Retinal pigment epithelial cell (primary cell): ENCODE data around the gene SRSF2.
"Not testable (repeated sequence)": the region's sequence is repeated elsewhere in the genome, so short reads cannot be mapped to it uniquely, and the experiment has no call there.

Source experiments
- DNase-seq: peaks from one replicate; pipeline ENCODE4 v3.0.0-alpha.2; 2010; ENCODE audit warnings: low read depth
- H3K4me3 ChIP-seq: 2 replicates; pipeline ENCODE4 v1.5.1; 2011; ENCODE audit warnings: mild to moderate bottlenecking, low read length, control low read depth, moderate library complexity
- CTCF ChIP-seq: conservative IDR thresholded peaks from 2 replicates; pipeline ENCODE4 v1.5.1; 2011; ENCODE audit warnings: low read depth, low read length, control low read depth, inconsistent platforms

SRSF2 gene

GRCh38 chr17:76716146-76716838 is 20.8 kb downstream of the SRSF2 start:
- TF ChIP-seq CTCF, result no peak
- no peak overlapping the region for H3K4me3 ChIP-seq
- no peak for DNase-seq

GRCh38 chr17:76715496-76715830 is 21.7 kb downstream of the SRSF2 start:
- no peak for DNase-seq
- H3K4me3 ChIP-seq, result no peak overlapping the region
- no peak for TF ChIP-seq CTCF

GRCh38 chr17:76714822-76715495 is 22.2 kb downstream of the SRSF2 start:
- peak; percentile 83 for TF ChIP-seq CTCF
- no peak overlapping the region for H3K4me3 ChIP-seq
- DNase-seq, result no peak

GRCh38 chr17:76714336-76714735 is 22.8 kb downstream of the SRSF2 start:
- DNase-seq, result no peak
- H3K4me3 ChIP-seq, result no peak overlapping the region
- no peak for TF ChIP-seq CTCF

GRCh38 chr17:76713765-76714164 is 23.4 kb downstream of the SRSF2 start:
- DNase-seq, result no peak
- TF ChIP-seq CTCF, result no peak
- no peak overlapping the region for H3K4me3 ChIP-seq

- not testable (repeated sequence) for DNase-seq, H3K4me3 ChIP-seq
Measured at GRCh38 chr17:76712321-76712720, 24.8 kb downstream of the SRSF2 start.

- no peak for DNase-seq
- no peak for TF ChIP-seq CTCF
Measured at GRCh38 chr17:76710863-76711611, 26.1 kb downstream of the SRSF2 start, which contains the start of gene MXRA7. Gene MXRA7, minus strand, starts transcription at chr17:76710965. Its CDS starts 19 bp downstream, at chr17:76710946.

GRCh38 chr17:76709951-76710862 is 26.9 kb downstream of the SRSF2 start:
- DNase-seq, result not testable (repeated sequence)
- H3K4me3 ChIP-seq, result peak overlapping the region; percentile 59

More at GRCh38 chr17:76710863-76711611, 26.1 kb downstream of the SRSF2 start, which contains the start of gene MXRA7:
- H3K4me3 ChIP-seq, result peak within 1 kb of the TSS; percentile 59
